B cell (primary cell): ENCODE data around the gene ALMS1. TPM values are rescaled to one million over a fixed set of nuclear protein-coding genes. Genes with fewer than 3 reads are reported as not detected.

Source experiments
- ATAC-seq: fragments of 200-7000 bp; cut with Tn5 transposase; one replicate; pipeline ENCODE4 v1.10.0; 2021; ENCODE audit warnings: low read depth, mild to moderate bottlenecking, moderate number of reproducible peaks, moderate library complexity
- CTCF ChIA-PET: fragments of 350-600 bp; sonication (Branson Sonifier 250); formaldehyde crosslinking; loops from one replicate; lab custom pipeline; 2021; ENCODE audit warnings: antibody characterized with exemption, inconsistent platforms; lab: Charles Lee
- POLR2A ChIA-PET: fragments of 350-600 bp; sonication (Branson Sonifier 250); formaldehyde crosslinking; loops from one replicate; lab custom pipeline; 2021; ENCODE audit warnings: antibody characterized with exemption; lab: Charles Lee
- DNase-seq: peaks from one replicate; pipeline ENCODE4 v3.0.0; 2013
- H2AFZ ChIP-seq: 2 replicates; pipeline ENCODE4 v1.6.1; 2012; ENCODE audit warnings: mild to moderate bottlenecking, low read depth, low read length; ENCODE audit not compliant: insufficient read depth, poor library complexity, severe bottlenecking
- H3K27ac ChIP-seq, 2 donors: 1 replicate in 1 of 2; 2 replicates in 1 of 2; pipeline ENCODE4 v1.5.1; 2012 to 2013; ENCODE audit warnings: low read length in 2 of 2, mild to moderate bottlenecking in 2 of 2, moderate library complexity in 1 of 2
- H3K27me3 ChIP-seq, 4 experiments: fragments of 200-600 bp in 1 of 4; sonication (generic) in 1 of 4; replicated peaks in 1 of 4; 1 replicate in 2 of 4; 2 replicates in 2 of 4; pipeline versions ENCODE4 v1.6.1 to v1.7.0; 2013 to 2016; ENCODE audit warnings: low read length in 3 of 4, mild to moderate bottlenecking in 2 of 4, mixed read lengths in 1 of 4, moderate library complexity in 1 of 4; ENCODE audit not compliant: insufficient read depth in 4 of 4, control insufficient read depth in 3 of 4; ENCODE audit errors: control extremely low read depth in 1 of 4
- H3K36me3 ChIP-seq, 2 experiments: replicated peaks in 1 of 2; 1 replicate in 1 of 2; 2 replicates in 1 of 2; pipeline versions ENCODE4 v1.6.1 to v1.7.1; 2013; ENCODE audit warnings: low read length in 1 of 2; ENCODE audit not compliant: insufficient read depth in 2 of 2, control insufficient read depth in 1 of 2; ENCODE audit errors: control extremely low read depth in 1 of 2, extremely low read depth in 1 of 2
- H3K4me1 ChIP-seq, 2 donors: fragments of 200-600 bp in 1 of 2; sonication (generic) in 1 of 2; 1 replicate in 1 of 2; 2 replicates in 1 of 2; pipeline versions ENCODE4 v1.5.1 to v1.6.1; 2013 to 2017; ENCODE audit warnings: low read length in 2 of 2; ENCODE audit not compliant: control insufficient read depth in 2 of 2, insufficient read depth in 2 of 2
- H3K4me2 ChIP-seq: replicated peaks from 2 replicates; pipeline ENCODE3; 2012; ENCODE audit warnings: mild to moderate bottlenecking, low read depth, low read length; ENCODE audit not compliant: poor library complexity, severe bottlenecking
- H3K4me3 ChIP-seq, 5 experiments: fragments of 200-600 bp in 1 of 5; sonication (generic) in 1 of 5; 1 replicate in 3 of 5; 2 replicates in 2 of 5; pipeline versions ENCODE4 v1.5.1 to v1.7.0; 2011 to 2016; ENCODE audit warnings: low read length in 4 of 5, mild to moderate bottlenecking in 4 of 5, low read depth in 2 of 5, control low read depth in 1 of 5, moderate library complexity in 1 of 5; ENCODE audit not compliant: insufficient read depth in 1 of 5; ENCODE audit errors: control extremely low read depth in 1 of 5, extremely low read depth in 1 of 5
- H3K79me2 ChIP-seq: fragments of 200-600 bp; sonication (generic); one replicate; pipeline ENCODE4 v1.6.0; 2016; ENCODE audit warnings: low read length; ENCODE audit not compliant: control insufficient read depth, insufficient read depth
- H3K9ac ChIP-seq: fragments of 200-600 bp; sonication (generic); 2 replicates; pipeline ENCODE4 v1.6.1; 2017; ENCODE audit warnings: mild to moderate bottlenecking, low read length, moderate library complexity
- H3K9me3 ChIP-seq, 3 donors: one replicate each; pipeline versions ENCODE4 v1.6.1 to v1.7.1; 2013; ENCODE audit warnings: low read length in 2 of 3; ENCODE audit not compliant: control insufficient read depth in 2 of 3, insufficient read depth in 1 of 3; ENCODE audit errors: control extremely low read depth in 1 of 3
- H4K20me1 ChIP-seq: 2 replicates; pipeline ENCODE4 v1.6.0; 2012; ENCODE audit warnings: mild to moderate bottlenecking, low read length; ENCODE audit not compliant: insufficient read depth, control insufficient read depth, poor library complexity, severe bottlenecking
- H3K27ac Mint-ChIP-seq: one replicate; pipeline ENCODE4 v1.8.0; 2021; ENCODE audit warnings: mixed read lengths
- H3K27me3 Mint-ChIP-seq: one replicate; pipeline ENCODE4 v1.8.0; 2021; ENCODE audit warnings: mixed read lengths
- H3K4me1 Mint-ChIP-seq: one replicate; pipeline ENCODE4 v1.8.0; 2021; ENCODE audit warnings: mixed read lengths
- H3K4me3 Mint-ChIP-seq: one replicate; pipeline ENCODE4 v1.8.0; 2021; ENCODE audit warnings: mixed read lengths
- H3K9me3 Mint-ChIP-seq: one replicate; pipeline ENCODE4 v1.8.0; 2022; ENCODE audit warnings: mixed read lengths; ENCODE audit not compliant: insufficient read depth
- EZH2 ChIP-seq: IDR thresholded peaks from 2 replicates; pipeline ENCODE4 v1.6.1; 2012; ENCODE audit warnings: borderline replicate concordance, low read depth, mild to moderate bottlenecking, moderate library complexity, low read length; ENCODE audit not compliant: insufficient read depth, poor library complexity, severe bottlenecking
- WGBS: methylation state at CpG from one replicate; pipeline ENCODE4 v1.1.5; 2013; ENCODE audit warnings: missing lambda C conversion rate; ENCODE audit not compliant: insufficient coverage; 5-methylcytosine and 5-hydroxymethylcytosine counted together
- intact Hi-C: fragments of 100-400 bp; cut with micrococcal nuclease; formaldehyde crosslinking; loops from one replicate; pipeline ENCODE4 v1.10.0; 2022
- polyA plus RNA-seq: library from polyadenylated mRNA; depleted of rRNA; stranded (reverse); fragments of >200 nt; gene quantifications from 2 replicates; pipeline ENCODE4 v1.2.3, GENCODE V29; 2012
- total RNA-seq, 2 donors: library from RNA; stranded (reverse); fragments of 120-200 nt in 1 of 2; gene quantifications; 1 replicate in 1 of 2; 2 replicates in 1 of 2; pipeline versions ENCODE4 v1.2.3 to v1.2.4, GENCODE V29; 2013 to 2022
- TF ChIP-seq, protein P1 (sequence below): fragments of 200-600 bp; IDR thresholded peaks from one replicate; pipeline ENCODE4 v1.8.0; 2022; ENCODE audit warnings: antibody characterized with exemption, mild to moderate bottlenecking

The ALMS1 gene
- total and polyA plus RNA-seq, 2 donors (not counting 1 experiment from before 2014, with no cell fraction given) = 4.8 to 32.1 TPM

DNA sequence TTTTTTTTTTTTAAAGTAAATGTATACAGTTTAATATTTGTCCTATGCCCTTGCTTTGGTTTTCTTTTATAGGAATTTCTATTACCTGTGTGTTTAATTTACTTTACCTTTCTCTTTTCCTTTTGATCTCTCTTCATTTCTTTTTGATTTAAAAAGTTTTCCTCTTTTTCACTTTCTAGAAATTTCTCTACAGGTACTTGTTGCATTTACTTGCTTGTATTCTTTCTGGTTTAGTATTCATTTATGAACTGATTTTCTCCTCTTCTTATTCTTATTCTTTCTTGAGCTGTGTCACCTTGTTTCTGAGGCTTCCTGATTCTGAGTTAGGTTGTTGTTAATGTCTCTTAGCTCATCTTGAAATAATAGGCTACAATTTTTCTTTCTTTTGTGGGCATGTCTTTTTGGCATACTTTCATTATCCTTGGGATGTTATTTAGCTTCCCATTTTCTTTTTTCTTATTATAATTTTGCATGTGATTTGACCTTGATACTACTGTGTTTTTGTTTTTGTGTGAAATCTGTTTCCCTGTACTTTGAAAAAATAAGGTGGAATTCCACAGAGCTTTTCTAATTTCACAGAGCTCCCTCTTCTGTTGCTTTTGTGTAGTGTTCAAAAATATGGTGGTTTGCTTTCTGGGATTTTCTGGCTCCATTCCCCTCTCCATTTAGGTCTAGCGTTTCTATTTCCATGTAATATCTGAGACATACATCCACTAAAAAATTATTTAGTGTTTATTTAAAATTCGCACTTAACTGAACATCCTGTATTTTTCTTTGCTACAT, 25.5 kb upstream of the ALMS1 start:
- ChIA-PET CTCF (interaction anchor here (0.7 to 1.1 kb wide), 3 partner anchors 75 to 106 kb away, joined by 3 to 4 read pairs (median 3); no protein-coding TSS in a partner anchor), POLR2A (no interaction called here)
- Histone ChIP-seq H3K79me2 (no peaks in the 10 kb centered on the region), H3K9ac (no peak overlapping the region), H4K20me1 (no peaks in the 10 kb centered on the region), H3K4me3 (no peak overlapping the region), H3K9me3 (no peaks in the 10 kb centered on the region), H3K27me3 (peaks cover 0 to 8% (median 1%) of the 10 kb centered on the region in 4 experiments), H3K4me2 (no peak overlapping the region), H3K27ac (no peak overlapping the region), H3K36me3 (no peaks in the 10 kb centered on the region), H2AFZ (no peak overlapping the region), H3K4me1 (no peaks in the 10 kb centered on the region)
- H3K4me1 Mint-ChIP-seq = no peaks in the 10 kb centered on the region
- peaks cover 35% of the 10 kb centered on the region for H3K27me3 Mint-ChIP-seq
- H3K4me3 Mint-ChIP-seq = no peak overlapping the region
- DNase-seq (no peak), ATAC-seq (no peak)
- no CpG with 5 or more reads among the region's 2 CpGs for WGBS
- TF ChIP-seq, protein P1, sequence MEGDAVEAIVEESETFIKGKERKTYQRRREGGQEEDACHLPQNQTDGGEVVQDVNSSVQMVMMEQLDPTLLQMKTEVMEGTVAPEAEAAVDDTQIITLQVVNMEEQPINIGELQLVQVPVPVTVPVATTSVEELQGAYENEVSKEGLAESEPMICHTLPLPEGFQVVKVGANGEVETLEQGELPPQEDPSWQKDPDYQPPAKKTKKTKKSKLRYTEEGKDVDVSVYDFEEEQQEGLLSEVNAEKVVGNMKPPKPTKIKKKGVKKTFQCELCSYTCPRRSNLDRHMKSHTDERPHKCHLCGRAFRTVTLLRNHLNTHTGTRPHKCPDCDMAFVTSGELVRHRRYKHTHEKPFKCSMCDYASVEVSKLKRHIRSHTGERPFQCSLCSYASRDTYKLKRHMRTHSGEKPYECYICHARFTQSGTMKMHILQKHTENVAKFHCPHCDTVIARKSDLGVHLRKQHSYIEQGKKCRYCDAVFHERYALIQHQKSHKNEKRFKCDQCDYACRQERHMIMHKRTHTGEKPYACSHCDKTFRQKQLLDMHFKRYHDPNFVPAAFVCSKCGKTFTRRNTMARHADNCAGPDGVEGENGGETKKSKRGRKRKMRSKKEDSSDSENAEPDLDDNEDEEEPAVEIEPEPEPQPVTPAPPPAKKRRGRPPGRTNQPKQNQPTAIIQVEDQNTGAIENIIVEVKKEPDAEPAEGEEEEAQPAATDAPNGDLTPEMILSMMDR = peak; percentile 38
- TF ChIP-seq EZH2 = no peak
- no peaks in the 10 kb centered on the region for H3K9me3 Mint-ChIP-seq
- no peak overlapping the region for H3K27ac Mint-ChIP-seq
- intact Hi-C loops = no loop called here

DNA sequence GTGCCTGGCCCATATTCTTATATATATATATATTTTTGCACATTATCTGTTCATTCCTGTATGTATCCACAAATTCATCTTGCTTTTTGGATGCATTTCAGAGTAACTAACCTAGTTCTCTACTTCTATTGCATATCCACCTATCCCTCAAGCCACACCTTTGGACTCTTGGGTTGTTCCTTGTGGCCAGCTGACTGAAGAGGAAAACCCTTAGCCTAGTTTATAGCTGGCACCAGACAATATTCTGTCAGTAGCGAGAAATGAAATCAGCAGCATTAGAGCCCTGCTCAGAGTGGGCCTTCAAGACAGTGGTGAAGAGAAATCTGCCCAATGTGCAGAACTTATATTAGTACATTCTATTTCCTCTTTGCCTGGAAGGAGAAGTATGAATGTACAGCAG, 19.6 kb upstream of the ALMS1 start:
- H3K36me3 ChIP-seq = no peaks in the 10 kb centered on the region
- H3K27ac ChIP-seq = no peak overlapping the region
- ATAC-seq (no peak), DNase-seq (no peak)
- Mint-ChIP-seq H3K27ac (no peak overlapping the region), H3K4me3 (no peak overlapping the region), H3K27me3 (peaks cover 40% of the 10 kb centered on the region), H3K9me3 (no peaks in the 10 kb centered on the region), H3K4me1 (no peaks in the 10 kb centered on the region)
- ChIA-PET POLR2A (no interaction called here), CTCF (no interaction called here)
- no peaks in the 10 kb centered on the region for H3K79me2 ChIP-seq
- no peak overlapping the region for H3K9ac ChIP-seq
- TF ChIP-seq, protein P1 = no peak
- no peak for TF ChIP-seq EZH2
- no peak overlapping the region for H2AFZ ChIP-seq
- no peaks in the 10 kb centered on the region for H4K20me1 ChIP-seq
- H3K27me3 ChIP-seq = peaks cover 0 to 8% (median 3%) of the 10 kb centered on the region in 4 experiments
- intact Hi-C loops = no loop called here
- no peaks in the 10 kb centered on the region for H3K9me3 ChIP-seq
- H3K4me2 ChIP-seq = no peak overlapping the region
- no peak overlapping the region for H3K4me3 ChIP-seq
- H3K4me1 ChIP-seq = no peaks in the 10 kb centered on the region
- WGBS = no CpG with 5 or more reads among the region's 1 CpG
